AG10803 (cell line): ENCODE measurements around the gene GNG12.
"Not testable (repeated sequence)": the region's sequence is repeated elsewhere in the genome, so short reads cannot be mapped to it uniquely, and the experiment has no call there.

Source experiments
- DNase-seq: peaks from one replicate; pipeline ENCODE4 v3.0.0; 2010; ENCODE audit warnings: low read depth
- H3K4me3 ChIP-seq: 2 replicates; pipeline ENCODE4 v1.5.1; 2011; ENCODE audit warnings: mild to moderate bottlenecking, low read length, control low read depth
- TF ChIP-seq, protein P1 (sequence below): conservative IDR thresholded peaks from 2 replicates; pipeline ENCODE4 v1.5.1; 2011; ENCODE audit warnings: mild to moderate bottlenecking, low read length, control low read depth, inconsistent platforms

Gene GNG12

DNA sequence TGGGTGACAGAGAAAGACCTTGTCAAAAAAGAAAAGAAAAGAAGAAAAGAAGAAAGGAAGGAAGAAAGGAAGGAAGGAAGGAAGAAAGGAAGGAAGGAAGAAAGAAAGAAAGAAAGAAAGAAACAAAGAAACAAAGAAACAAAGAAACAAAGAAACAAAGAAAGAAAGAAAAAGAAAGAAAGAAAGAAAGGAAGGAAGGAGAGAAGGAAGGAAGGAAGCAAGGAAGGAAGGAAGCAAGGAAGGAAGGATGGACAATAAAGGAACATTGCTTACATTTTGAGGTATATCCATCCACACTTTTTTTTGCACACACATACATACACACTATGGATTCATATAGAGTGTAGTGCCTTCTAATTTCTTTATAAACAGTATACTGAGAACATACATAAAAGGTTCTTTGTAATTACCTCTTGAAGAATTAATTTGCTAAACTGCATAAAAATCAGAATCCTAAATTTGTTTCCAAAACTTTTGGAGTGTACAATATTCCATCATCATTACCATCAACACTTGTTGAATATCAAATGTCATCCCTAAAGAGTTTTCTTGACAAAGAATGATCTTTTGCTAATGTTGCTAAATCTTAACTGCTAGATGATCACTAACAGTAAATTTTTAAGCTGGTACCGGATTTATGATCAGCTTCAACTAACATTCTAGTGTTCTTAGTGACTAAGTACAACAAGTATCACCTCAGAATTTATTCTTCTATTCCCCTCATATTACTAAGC lies 159.6 kb downstream of the GNG12 start:
- TF ChIP-seq, protein P1, sequence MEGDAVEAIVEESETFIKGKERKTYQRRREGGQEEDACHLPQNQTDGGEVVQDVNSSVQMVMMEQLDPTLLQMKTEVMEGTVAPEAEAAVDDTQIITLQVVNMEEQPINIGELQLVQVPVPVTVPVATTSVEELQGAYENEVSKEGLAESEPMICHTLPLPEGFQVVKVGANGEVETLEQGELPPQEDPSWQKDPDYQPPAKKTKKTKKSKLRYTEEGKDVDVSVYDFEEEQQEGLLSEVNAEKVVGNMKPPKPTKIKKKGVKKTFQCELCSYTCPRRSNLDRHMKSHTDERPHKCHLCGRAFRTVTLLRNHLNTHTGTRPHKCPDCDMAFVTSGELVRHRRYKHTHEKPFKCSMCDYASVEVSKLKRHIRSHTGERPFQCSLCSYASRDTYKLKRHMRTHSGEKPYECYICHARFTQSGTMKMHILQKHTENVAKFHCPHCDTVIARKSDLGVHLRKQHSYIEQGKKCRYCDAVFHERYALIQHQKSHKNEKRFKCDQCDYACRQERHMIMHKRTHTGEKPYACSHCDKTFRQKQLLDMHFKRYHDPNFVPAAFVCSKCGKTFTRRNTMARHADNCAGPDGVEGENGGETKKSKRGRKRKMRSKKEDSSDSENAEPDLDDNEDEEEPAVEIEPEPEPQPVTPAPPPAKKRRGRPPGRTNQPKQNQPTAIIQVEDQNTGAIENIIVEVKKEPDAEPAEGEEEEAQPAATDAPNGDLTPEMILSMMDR = no peak
- no peak overlapping the region for H3K4me3 ChIP-seq
- no peak for DNase-seq

DNA sequence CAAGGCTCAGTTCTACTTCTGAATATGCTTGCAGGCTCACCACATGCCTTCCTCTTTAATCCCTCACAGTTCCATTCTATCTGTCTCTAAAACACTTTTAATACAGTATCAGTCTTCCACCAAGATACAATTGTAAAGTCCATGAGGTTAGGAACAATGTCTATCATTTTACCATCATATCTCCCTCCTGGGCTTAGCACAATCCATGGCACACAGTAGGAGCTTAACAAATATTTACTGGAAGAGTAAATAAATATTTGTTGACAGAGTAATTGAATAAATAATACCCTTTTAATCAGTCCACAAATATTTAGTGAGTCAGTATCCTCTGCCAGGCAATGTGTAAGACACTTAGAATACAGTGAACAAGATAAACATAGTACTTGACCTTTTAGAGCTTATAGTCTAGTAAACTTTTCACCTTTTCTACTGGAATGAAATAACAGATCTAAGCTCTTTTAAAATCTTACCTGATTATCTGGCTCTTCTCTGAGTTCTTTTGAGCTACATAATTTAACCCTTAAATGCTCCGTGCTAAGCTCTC lies 160.9 kb downstream of the GNG12 start:
- TF ChIP-seq, protein P1 = no peak
- H3K4me3 ChIP-seq = no peak overlapping the region
- no peak for DNase-seq

DNA sequence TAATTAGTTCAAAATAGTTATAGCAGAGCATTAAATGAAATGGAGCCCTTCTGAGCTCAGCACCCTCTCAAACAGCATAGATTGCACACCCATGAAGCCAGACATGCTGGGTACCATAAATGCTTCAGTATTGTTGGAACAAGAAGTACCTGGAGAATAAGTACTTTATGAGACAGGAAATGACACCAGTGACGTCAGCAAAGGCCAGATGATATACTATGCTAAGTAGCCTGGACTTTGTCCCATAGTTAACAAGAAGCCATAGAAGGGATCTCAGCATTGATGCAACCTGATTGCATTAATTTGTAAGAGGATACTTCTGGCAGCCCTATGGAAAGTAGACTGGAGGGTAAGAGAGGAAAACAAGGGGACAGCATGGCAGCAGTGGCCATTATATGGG lies 164.6 kb downstream of the GNG12 start:
- no peak overlapping the region for H3K4me3 ChIP-seq
- TF ChIP-seq, protein P1 = no peak
- DNase-seq = no peak

DNA sequence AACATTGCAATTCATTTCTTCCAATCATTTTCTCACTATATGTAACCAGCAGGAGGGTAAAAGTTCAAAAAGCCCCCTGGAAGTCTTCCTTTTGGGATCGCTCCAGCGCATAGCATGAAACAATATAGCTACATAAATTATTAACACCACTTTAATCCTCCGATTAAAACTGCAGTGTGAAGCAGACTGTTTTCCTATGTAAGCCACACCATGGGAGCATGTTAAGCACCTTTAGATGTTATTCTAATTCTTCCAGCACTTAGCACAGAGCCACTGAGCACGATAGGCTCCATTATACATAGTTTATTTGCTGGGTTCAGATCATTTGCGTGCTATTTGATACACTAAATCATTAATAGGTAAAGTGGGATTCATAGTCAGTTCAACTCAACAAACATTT lies 166.6 kb downstream of the GNG12 start:
- DNase-seq = no peak
- TF ChIP-seq, protein P1 = no peak
- no peak overlapping the region for H3K4me3 ChIP-seq

DNA sequence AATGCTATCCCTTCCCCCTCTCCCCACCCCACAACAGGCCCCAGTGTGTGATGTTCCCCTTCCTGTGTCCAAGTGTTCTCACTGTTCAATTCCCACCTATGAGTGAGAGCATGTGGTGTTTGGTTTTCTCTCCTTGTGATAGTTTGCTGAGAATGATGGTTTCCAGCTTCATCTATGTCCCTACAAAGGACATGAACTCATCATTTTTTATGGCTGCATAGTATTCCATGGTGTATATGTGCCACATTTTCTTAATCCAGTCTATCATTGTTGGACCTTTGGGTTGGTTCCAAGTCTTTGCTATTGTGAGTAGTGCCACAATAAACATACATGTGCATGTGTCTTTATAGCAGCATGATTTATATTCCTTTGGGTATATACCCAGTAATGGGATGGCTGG lies 168.0 kb downstream of the GNG12 start:
- DNase-seq, H3K4me3 ChIP-seq: not testable (repeated sequence)

DNA sequence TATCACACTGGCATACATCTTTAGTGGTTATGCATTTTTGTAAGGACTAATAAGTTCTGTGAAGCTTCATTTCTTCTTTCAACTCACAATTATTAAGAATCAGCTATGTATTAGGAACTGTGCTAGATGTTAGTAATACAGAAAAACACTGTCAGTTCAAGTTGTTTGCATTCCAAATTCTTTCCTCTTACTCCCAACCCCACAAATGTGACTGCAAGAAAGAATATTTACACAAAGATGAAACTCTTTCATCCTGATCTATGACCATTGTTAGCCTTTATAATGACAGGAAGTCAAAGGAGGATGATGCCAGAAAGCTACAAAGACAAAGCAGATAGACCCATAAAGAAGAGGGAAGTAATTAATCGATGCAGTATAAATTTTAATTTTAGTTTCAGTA lies 169.2 kb downstream of the GNG12 start:
- TF ChIP-seq, protein P1 = no peak
- no peak for DNase-seq
- no peak overlapping the region for H3K4me3 ChIP-seq

DNA sequence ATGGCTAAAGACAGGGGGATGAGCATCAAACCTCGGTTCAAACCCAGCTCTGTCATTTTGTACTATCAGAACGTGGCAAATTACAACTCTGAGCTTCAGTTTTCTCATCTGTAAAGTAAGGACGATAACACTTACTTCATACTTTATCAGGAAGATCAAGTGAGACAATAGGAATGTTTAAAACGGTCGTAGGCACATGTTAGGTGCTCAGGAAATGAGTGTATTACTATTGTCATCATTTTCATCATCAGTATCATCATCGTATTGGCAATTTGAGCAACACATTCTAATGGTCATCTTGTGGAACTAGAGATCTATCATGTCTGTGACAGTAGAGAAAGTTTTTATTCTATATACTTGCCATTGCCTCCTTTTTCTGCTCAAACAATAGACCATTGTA lies 170.4 kb downstream of the GNG12 start:
- TF ChIP-seq, protein P1 = no peak
- no peak overlapping the region for H3K4me3 ChIP-seq
- no peak for DNase-seq
